Subcutaneous adipose tissue (tissue), 4 donors: Measurements from ENCODE around the gene PAX5. TPM values are rescaled to one million over a fixed set of nuclear protein-coding genes. Genes with fewer than 3 reads are reported as not detected.

Source experiments
- CTCF ChIP-seq: fragments of 450-650 bp; IDR thresholded peaks from one replicate; pipeline ENCODE4 v1.5.1; 2016; ENCODE audit warnings: low read depth, mild to moderate bottlenecking, control low read depth, antibody characterized with exemption, moderate library complexity
- total RNA-seq, 4 donors: library from RNA; depleted of rRNA; stranded (reverse); fragments of >200 nt; gene quantifications; one replicate each; pipeline ENCODE4 v1.1.0, GENCODE V29; 2016

The PAX5 gene
- total RNA-seq, 4 donors from 2014 or later: under 0.01 to 0.19 (median 0.17) TPM; not detected in 1

GRCh38 chr9:36864491-36865410 lies 169.3 kb downstream of the PAX5 start:
- TF ChIP-seq CTCF: no peak

- TF ChIP-seq CTCF: no peak
These were observed 171.6 kb downstream of the PAX5 start for GRCh38 chr9:36862206-36863145.

- no peak for TF ChIP-seq CTCF
These were observed 172.4 kb downstream of the PAX5 start for GRCh38 chr9:36861528-36862205.

GRCh38 chr9:36858805-36859375 lies 175.2 kb downstream of the PAX5 start:
- TF ChIP-seq CTCF: no peak

GRCh38 chr9:36855448-36856315 lies 178.4 kb downstream of the PAX5 start:
- no peak for TF ChIP-seq CTCF

- no peak for TF ChIP-seq CTCF
These were observed 179.3 kb downstream of the PAX5 start for GRCh38 chr9:36854751-36855150.
